ENCODE measurements around the gene TRAPPC2L.

Gene TRAPPC2L

DNA sequence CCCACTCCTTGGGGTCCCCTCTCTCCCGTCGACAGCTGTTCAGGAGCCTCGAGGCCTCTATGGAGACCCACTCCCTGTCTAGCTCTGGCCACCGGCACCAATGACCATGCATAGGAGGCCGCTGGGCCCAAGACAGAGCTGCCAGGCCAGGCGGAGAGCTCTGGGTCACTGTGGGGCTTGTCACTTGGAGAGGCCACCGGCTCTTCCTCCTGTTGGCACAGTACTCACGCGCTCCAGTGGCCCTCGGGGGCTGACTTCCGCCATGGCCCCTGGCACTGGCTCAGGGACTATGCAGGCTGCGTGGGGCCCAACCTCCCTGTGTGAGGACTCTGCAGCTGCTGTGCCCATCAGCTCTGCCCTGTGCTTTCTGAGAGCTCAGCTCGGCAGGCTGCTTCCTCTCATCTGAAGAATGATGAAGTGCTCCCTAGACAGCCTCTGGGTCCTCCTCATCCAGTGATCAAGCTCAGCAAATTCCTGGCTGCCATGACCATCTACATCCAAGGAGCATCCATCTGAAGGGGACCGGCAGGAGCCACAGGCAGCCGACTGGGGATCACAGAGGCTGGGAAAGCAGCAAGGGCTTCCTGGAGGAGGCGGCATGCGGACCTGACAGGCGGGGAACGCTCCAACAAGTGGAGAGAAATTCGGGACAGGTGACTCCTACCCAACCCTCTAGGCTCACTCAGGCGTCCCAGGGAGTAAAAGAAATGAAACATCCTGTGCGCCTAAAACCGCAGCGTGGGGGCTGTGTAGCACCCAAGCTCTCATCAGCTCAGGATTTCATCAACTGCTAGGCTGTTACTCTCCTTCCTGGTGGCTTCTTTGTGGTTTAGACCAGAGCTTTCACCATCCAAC, 17.0 kb upstream of the TRAPPC2L start:
- DNase-seq (ENCODE audit: low spot score), result no peak

DNA sequence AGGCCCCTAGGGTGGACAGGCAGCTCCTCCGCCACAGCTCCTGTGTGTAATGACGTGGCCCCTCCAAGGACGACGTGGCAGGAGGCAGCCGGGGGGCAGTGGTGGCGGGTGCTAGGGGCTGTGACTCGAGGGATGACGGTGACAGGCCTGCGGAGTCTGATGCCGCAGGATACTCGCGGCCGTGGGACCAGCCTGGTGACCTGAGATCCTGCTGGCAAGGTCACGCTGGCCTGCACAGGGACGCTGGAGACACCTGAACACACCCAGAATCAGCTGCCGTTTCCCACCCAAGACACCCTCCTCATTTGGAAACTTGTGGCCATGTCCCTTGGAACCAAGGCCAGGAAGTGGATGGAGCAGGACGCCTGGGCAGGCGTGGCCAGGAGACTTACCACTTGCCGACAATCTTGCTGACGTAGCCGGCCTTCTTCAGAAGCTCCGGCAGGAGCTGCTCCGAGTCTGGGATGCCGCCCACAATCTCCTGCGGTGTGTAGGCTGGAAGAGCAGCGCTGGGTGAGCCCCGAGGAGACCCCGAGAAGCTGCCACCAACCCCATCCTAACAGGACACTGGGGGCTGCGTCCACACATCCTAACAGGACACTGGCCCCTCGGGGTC, 16.2 kb upstream of the TRAPPC2L start:
- no peak for DNase-seq (ENCODE audit: low spot score)

DNA sequence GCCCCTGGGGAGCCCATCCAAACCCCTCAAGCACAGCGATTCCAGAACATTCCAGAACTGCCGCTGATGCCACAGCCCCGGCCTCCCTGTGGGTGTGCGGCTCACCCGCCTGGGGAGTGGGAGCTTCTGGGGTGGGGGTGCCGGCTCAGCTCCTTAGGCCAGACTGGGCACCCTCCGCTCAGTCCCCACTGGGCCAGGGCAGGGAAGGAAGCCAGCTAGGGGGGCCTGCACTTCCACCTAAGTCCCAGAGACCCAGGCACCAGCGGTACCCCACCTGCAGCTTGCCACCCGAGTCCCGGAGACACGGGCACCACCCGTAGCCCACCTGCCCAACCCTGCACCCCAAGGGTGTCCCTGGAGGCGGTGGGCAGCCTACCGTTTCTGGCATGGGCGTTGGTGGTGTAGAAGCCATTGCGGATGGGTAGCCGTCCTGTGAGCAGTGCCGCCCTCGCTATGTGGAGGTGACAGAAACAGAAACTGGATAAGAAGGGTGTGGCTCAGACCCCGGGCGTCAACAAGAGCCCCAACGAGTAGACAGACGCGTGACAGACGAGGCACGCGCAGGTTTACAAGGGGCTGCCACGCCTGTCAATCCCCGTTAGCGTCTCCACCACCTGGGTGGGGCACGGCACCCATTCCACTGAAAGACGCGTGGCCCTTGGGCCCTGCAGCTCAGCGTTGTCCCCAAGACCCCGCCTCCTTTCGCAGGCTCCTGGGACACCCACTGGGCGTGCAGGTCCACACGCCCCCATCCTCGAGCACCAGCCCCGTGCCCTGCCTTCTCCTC, 15.2 kb upstream of the TRAPPC2L start:
- no peak for DNase-seq (ENCODE audit: low spot score)

DNA sequence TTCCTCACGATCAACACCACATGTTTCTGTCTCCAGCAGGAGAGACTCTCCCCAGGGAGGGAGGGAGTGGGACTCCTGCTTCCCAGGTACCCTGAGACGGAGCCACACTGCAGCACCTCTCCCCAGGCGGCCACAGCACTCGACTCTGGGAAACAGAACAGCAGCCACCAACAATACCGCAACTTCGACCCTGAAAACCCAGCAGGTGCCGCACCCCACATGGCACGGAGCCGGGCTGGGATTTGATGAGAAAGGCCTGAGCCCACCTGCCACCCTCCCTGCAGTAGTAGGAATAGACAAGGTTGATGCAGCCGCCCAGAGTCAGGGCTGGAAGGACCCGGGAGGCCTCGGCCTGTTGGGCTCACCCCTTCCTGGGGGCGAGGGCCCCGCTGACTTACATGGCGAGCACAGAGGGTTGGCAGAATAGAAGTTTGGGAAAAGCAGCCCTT, 14.6 kb upstream of the TRAPPC2L start:
- DNase-seq (ENCODE audit: low spot score), result no peak

DNA sequence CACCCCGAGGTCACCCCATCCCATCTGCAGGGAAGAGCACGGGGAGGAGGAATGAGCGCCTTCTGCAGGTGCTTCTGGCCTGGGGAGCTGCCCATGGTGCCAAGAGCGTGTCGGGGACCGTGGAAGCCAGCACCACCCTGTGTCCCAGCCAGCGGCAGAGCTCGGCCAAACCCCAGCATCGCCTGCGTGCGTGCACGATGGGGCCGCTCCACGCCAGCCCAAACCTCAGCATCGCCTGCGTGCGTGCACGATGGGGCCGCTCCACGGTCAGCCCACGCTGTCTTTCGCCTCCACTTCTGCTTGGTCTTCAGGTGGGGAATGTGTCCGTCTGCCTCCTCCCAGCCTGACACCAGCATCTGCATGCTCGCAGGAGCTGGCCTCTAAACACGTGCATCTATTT, 14.1 kb upstream of the TRAPPC2L start:
- no peak for DNase-seq (ENCODE audit: low spot score)

DNA sequence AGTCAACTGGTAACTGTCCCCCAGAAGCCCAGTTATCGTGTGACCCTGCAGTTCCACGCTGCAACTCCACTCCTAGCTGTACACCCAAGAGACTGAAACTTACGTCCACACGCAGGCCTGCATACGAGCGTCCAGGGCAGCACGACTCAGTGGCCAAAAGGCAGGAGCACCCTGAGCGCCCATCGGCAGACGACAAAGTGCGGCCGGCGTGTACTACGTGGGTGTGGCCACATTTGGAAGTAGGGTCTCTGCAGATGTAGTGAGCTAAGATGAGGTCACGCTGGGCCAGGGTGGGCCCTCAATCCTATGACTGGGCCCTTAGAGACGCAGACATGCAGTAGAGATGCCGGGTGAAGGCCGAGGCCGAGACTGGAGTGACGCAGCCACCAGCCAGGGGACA, 13.7 kb upstream of the TRAPPC2L start:
- DNase-seq (ENCODE audit: low spot score), result no peak

DNA sequence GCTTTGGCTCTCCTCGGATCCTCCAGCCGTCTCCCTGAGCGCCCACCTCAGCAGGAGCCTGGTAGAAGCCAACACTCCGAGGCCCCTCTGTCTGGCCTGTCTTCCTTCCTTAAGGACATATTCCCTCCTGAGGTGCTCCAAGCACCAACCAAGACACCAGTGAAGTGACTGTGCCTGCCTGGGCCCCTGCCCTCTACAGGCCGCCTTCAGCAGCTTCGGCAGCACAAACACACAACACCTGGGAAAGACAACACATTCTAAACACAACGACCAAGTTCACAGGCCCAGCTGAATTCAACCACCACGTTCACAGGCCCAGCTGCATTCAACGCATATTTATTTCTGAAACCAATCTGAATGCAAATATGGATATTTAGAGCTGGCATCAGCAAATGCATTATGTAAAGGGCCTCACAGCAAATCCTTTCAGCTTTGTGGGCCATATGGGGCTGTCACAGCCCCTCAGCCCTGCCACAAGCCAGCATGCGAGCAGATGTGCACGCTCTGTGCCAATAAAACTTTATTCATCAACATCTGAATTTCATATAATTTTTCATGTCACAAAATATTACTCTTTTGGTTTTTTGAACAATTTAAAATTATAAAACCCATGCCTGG, 12.4 kb upstream of the TRAPPC2L start:
- DNase-seq (ENCODE audit: low spot score), result no peak

DNA sequence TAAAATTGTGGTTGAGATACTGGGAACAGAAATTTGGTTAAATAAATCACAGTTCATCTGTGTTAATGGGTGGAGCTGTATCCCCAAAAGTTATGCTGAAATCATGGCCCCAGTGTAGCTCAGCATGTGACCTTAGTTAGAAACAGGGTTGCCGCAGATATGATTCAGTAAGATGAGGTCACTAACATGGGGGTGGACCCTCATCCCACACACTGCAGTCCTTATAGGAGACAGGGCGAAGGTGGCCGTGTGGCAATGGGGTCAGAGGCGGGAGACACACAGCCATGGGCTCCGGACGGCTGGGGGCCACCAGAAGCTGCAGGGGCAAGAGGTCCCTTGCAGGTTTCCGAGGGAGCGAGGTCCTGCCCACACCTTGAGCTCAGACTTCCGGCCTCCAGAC, 10.8 kb upstream of the TRAPPC2L start:
- DNase-seq (ENCODE audit: low spot score), result no peak

DNA sequence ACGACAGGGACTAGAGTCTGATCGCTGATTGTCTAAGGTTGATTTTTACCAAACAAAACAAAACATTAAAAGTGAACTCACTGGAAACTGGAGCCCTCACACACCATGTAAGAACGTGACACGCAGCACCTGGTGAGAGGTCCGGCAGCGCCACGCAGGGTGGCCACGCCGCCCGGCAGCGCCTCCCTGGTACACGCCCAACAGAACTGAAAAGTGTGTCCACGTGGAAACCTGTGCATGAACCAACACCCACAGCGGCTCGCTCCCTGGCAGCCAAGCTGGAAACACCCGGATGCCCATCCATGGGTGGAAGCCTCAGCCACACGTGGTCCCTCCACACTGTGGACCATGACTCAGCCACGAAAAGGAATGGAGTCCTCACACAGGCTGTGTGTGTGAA, 9.3 kb upstream of the TRAPPC2L start:
- DNase-seq (ENCODE audit: low spot score), result no peak

DNA sequence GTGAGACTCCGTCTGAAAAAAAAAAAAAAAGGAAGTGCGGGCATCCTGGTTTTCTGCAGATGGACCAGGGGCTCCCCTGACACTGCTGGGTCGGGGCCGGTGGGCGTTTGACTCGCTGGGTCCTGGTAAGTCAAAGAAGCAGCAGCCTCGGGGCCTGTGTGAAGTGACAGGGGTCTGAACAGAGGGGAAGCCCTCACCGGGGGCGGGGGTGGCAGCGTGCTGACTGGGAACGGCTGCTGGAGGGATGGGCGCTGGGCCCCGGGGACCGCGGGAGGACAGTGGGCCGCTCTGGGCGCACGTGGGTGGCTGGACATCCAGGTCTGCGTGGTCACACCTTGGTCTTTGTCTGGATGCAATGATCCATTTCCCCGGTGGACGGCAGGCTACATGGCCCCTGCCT, 8.4 kb upstream of the TRAPPC2L start:
- no peak for DNase-seq (ENCODE audit: low spot score)

DNA sequence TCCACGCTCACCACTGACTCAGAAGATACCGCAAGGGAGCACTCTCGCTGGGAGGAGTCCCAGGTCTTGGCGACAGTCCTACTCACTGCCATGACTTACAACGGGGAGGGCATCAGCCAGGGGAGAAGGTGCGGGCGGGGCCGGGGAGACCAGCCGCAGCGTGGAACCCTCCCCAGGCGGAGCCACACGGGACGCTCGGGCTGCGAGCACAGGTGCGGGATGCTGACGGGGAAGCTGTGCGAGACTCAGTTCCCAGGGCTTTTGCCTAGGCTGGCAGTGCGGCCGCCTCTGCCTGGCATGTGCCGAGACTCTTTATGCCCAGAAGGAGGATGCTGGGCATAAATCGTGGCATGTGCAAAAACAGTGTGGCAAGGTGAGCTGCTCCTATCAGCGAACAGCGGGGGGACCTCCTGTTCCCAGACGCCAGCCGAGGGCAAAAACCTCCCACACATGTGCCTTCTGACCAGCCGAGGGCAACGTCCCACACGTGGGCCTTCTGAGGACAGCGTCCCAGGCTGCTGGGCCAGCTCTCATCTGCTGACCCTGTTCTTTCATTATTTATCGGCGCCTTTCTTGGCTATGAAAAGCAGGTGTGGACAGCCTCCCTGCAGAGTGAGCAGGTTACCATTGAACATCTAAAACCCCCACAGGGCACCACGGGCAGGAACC, 6.3 kb upstream of the TRAPPC2L start:
- no peak for DNase-seq (ENCODE audit: low spot score)

DNA sequence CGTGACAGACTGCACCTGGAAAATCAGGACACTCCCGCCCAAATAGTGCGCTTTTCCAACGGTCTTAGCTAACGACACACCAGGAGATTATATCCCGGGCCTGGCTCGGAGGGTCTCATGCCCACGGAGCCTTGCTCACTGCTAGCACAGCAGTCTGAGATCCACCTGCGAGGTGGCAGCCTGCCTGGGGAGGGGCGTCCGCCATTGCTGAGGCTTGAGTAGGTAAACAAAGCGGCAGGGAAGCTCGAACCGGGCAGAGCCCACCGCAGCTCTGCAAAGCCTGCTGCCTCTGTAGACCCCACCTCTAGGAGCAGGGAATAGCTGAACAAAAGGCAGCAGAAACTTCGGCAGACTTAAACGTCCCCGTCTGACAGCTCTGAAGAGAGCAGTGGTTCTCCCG, 5.3 kb upstream of the TRAPPC2L start:
- DNase-seq (ENCODE audit: low spot score), result no peak

DNA sequence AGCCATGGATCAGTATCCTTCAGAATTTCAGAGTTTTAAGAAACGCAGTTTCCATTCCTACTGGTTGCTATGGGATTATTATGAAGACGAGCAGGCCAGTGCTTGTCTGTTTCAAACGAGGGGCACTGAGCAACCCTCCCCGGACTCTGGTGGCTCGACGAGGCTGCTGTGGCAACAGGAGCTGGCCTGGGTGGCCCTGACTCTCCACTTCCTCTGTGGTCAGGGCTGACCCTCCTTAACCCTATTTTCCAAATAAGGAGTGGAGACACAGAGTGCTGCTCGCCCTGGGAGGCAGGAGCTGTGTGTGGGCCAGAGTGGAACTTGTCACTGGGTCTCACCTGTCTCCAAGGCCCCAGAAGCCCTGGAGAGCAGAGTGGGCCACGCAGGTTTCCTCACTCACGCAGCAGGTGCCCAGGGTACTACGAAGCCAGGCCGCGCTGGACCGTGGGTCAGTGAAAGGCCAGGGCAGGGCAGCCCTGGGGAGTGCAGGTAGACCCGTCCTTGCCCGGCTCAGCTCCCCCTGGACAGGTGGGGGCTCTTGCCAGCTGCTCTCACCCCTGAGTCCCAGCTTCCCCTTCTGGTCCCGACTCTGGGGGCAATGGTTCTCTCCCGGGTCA, 3.5 kb upstream of the TRAPPC2L start:
- no peak for DNase-seq (ENCODE audit: low spot score)

DNA sequence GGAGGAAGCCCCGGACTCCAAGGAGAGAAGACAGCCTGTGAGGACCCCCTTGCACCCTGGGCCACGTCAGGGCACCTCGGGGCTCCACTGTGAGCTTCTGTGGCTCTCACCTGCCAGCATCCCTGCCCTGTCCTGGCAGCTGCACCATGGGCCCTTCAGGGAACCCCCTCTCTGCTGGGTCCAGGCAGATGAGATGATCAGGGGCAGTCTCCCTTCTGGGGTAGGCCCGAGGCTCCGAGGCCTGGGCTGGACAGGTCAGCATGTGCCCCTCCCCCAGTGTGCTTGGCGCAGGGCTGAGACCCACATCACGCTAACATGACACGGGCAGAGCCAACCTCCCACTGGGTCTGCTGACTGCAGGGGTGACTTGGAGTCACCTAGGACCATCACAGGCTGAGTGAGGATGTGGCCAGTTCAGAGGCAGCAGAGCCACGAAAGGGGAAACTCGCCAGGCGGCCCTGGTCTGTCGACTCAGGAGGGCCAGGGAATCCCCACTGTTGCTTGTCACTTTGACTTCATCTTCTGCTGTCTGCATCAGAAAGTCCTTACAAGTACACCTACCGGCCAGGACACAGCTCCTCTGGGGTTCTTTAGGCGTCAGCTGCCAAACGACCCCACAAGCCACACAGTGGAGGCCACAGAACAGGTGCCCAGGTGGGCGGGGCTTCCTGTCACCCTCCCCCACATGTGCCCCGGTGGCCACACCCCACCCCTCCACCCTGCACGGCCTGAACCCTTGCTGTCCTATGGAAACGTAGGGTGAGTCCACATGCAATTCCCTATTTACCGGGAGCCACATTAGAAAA, 2.4 kb upstream of the TRAPPC2L start:
- DNase-seq (ENCODE audit: low spot score), result no peak

DNA sequence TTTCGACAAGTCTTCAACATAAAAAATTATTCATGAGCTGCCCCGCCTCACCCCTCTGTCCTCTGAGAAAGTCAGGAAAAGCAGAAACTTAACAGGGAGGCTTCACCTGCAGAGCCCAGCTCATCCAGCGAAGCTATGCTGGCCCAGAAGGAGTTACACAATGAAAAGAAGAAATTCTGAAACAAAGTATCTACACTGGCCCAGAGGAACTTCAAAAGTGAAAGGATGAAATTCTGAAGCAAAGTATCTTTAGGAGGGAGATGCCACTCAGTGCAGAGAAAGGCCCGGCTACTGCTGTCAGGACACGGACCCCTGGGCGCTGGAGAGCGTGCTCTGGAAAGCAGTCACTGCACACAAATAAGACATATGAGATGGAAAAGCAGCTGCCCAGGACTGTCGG, 1.8 kb upstream of the TRAPPC2L start:
- DNase-seq (ENCODE audit: low spot score), result no peak

DNA sequence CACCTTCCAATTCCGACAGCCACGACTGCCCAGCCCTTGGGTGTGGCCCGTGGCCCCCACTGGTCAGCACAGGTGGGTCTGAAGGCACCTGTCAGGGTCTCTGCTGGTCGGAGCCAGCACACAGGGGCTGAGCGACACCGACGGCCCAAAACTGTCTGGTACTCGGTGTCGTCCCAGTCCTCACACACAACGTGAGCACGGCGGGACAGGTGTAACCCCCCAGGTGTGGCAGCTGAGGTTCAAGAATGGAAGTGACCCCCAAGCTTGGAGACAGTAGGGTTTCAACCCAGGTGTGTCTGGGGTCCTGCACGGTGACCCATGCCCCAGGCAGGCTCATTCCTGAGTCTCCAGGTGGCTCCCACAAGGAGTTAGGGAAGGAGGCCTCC, 1.2 kb upstream of the TRAPPC2L start:
- no peak for DNase-seq (ENCODE audit: low spot score)

DNA sequence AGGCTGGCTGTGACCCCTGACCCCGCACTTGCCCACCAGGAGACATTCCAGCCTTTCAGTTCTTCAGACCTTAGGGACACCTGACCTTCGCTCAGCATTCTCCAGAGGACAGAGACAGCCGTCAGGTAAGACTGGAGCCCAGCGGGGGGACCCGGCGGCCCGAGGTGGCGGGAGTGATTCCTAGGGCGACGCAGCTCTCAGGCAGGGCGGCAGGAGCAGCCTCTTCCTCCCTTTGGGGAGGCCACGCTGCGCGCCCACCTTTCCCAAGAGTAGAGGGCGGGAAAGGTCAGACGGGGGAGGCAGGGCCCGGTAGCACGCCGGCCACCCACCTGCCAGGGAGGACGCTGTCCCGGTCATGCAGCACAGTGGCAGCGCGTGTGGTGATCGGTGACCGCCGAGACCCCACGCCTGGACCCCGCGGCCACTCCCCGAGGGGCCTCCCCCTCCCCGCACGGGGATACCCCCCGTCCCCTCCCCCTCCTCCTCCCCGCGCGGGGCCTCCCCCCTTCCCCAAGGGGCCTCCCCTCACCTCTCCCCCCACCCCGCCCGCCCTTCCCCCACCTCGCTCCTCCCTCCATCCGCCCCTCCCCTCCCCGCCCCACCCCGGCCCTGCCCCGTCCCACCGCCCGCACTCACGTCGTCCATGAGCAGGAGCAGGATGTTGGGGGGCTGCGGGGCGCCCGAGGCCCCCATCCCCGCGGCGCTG, 652 bp upstream of the TRAPPC2L start:
- DNase-seq (ENCODE audit: low spot score), result no peak

DNA sequence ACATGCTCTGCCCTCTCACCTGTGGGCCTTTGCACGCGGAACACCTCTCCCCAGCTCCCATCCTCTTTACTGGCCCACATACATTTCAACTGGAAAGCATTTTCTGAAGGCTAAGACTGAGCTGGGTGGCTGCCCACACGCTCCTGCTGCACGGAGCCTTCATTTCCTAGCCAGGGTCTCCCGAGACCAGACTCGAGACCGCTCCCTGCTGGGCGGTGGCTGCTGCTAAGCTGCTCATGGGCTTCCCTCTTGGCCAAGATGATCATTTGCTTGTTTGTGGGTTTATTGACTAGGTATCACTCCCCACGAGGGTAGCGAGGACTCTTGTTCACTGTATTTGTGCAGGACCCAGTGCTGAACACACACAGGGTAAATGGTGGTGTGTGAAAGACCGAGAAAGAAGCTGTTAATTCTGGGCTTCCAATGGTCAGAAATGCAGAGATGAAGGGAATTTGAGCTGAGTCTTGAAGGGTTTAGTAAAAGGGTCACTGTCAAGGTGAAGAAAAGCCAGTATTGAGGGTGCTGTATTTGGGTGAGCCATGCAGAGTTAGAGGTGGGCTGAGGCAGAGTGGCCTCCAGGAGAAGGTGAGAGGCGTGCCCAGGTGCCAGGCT, 907 bp downstream of the TRAPPC2L start:
- DNase-seq (ENCODE audit: low spot score), result peak; percentile 91

DNA sequence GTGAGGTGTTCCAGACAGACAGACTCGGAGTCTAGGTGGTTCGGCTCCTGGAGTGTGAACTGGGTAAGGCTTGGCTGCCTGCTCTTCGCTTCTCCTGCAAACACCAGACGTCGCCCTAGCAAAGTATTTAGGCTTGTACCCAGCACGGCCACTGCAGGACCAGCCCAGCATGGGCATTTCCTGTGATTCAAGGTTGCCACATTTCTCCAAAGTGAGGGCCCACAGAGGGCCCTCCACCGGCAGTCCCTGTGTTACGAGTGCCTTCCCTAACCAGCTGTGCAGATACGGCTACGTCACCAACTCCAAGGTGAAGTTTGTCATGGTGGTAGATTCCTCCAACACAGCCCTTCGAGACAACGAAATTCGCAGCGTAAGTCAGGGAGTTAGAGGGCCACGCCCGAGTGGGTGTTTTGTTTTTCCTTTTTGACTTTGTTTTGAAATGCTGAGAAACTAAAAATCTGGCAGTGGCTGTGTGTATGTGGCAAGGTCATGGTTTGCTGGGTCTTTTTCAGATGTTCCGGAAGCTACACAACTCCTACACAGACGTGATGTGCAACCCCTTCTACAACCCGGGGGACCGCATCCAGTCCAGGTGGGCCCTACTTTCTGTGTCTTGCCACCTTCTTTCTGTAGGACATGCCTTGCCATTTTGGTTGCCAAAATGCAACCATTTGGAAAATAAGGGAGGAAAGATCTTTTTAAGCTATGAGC, 2.6 kb downstream of the TRAPPC2L start:
- no peak for DNase-seq (ENCODE audit: low spot score)
